CD4-positive, alpha-beta T cell treated with Interleukin-17A for 4 hours (primary cell): ENCODE results near the gene SUCLG1.
"Not testable (repeated sequence)": the region's sequence is repeated elsewhere in the genome, so short reads cannot be mapped to it uniquely, and the experiment has no call there.

Source experiments
- DNase-seq: peaks from one replicate; pipeline ENCODE4 v3.0.0-alpha.2; 2020; ENCODE audit warnings: mixed read lengths

The SUCLG1 gene

GRCh38 chr2:84417453-84418145 lies 41.5 kb downstream of the SUCLG1 start:
- DNase-seq, result no peak

GRCh38 chr2:84409531-84409930 lies 49.5 kb downstream of the SUCLG1 start:
- no peak for DNase-seq

GRCh38 chr2:84402111-84402510 lies 57.0 kb downstream of the SUCLG1 start:
- DNase-seq, result not testable (repeated sequence)

- DNase-seq, result not testable (repeated sequence)
Observed at GRCh38 chr2:84399839-84400238, 59.2 kb downstream of the SUCLG1 start.

GRCh38 chr2:84395820-84396219 lies 63.3 kb downstream of the SUCLG1 start:
- DNase-seq, result no peak

GRCh38 chr2:84394628-84395027 lies 64.5 kb downstream of the SUCLG1 start:
- no peak for DNase-seq

GRCh38 chr2:84393829-84394228 lies 65.3 kb downstream of the SUCLG1 start:
- no peak for DNase-seq

- no peak for DNase-seq
Observed at GRCh38 chr2:84389794-84390193, 69.3 kb downstream of the SUCLG1 start.

GRCh38 chr2:84388921-84389490 lies 70.1 kb downstream of the SUCLG1 start:
- DNase-seq, result no peak

- no peak for DNase-seq
Observed at GRCh38 chr2:84388133-84388532, 70.9 kb downstream of the SUCLG1 start.

GRCh38 chr2:84386336-84387040 lies 72.6 kb downstream of the SUCLG1 start:
- DNase-seq, result no peak

- no peak for DNase-seq
Observed at GRCh38 chr2:84383271-84383670, 75.8 kb downstream of the SUCLG1 start.

- no peak for DNase-seq
Observed at GRCh38 chr2:84380875-84381274, 78.2 kb downstream of the SUCLG1 start.

GRCh38 chr2:84378960-84379359 lies 80.1 kb downstream of the SUCLG1 start:
- DNase-seq, result no peak

- DNase-seq, result no peak
Observed at GRCh38 chr2:84375020-84375419, 84.1 kb downstream of the SUCLG1 start.

- no peak for DNase-seq
Observed at GRCh38 chr2:84373866-84374265, 85.2 kb downstream of the SUCLG1 start.
